HG02884 (cell line): ENCODE data around the gene TXNRD3.

ENCODE experiments used
- ATAC-seq: cut with Tn5 transposase; IDR thresholded peaks from one replicate; pipeline ENCODE4 v1.9.1; 2021; ENCODE audit warnings: mild to moderate bottlenecking, moderate library complexity; ENCODE audit not compliant: unreplicated experiment

The TXNRD3 gene

GRCh38 chr3:126672340-126672739 is 17.4 kb upstream of the TXNRD3 start:
- ATAC-seq = no peak

- no peak for ATAC-seq
These were observed 16.6 kb upstream of the TXNRD3 start for GRCh38 chr3:126671521-126671920.

GRCh38 chr3:126668450-126669401 is 13.8 kb upstream of the TXNRD3 start:
- no peak for ATAC-seq

- no peak for ATAC-seq
These were observed 12.9 kb upstream of the TXNRD3 start for GRCh38 chr3:126667631-126668449.

- no peak for ATAC-seq
These were observed 12.0 kb upstream of the TXNRD3 start for GRCh38 chr3:126666658-126667528.

GRCh38 chr3:126665959-126666657 is 11.2 kb upstream of the TXNRD3 start:
- ATAC-seq = no peak

- no peak for ATAC-seq
These were observed 10.5 kb upstream of the TXNRD3 start for GRCh38 chr3:126665221-126665936.

GRCh38 chr3:126664591-126665214 is 9.8 kb upstream of the TXNRD3 start:
- ATAC-seq = no peak

GRCh38 chr3:126663750-126664149 is 8.8 kb upstream of the TXNRD3 start:
- ATAC-seq = no peak

- no peak for ATAC-seq
These were observed 8.3 kb upstream of the TXNRD3 start for GRCh38 chr3:126663257-126663656.

- no peak for ATAC-seq
These were observed 6.8 kb upstream of the TXNRD3 start for GRCh38 chr3:126661532-126662364.

GRCh38 chr3:126659915-126660886 is 5.3 kb upstream of the TXNRD3 start:
- no peak for ATAC-seq

GRCh38 chr3:126658584-126658983 is 3.7 kb upstream of the TXNRD3 start:
- ATAC-seq = no peak

GRCh38 chr3:126657901-126658300 is 3.0 kb upstream of the TXNRD3 start:
- no peak for ATAC-seq

- no peak for ATAC-seq
These were observed 1.6 kb upstream of the TXNRD3 start for GRCh38 chr3:126656371-126657134.

- no peak for ATAC-seq
These were observed 963 bp upstream of the TXNRD3 start for GRCh38 chr3:126655887-126656286.
